ENCODE measurements around the gene SSBP4.

The SSBP4 gene

GRCh38 chr19:18424122-18424889, 5.1 kb downstream of the SSBP4 start:
- Mint-ChIP-seq H3K4me1 (peaks cover 52% of the 10 kb centered on the region), H3K9me3 (no peaks in the 10 kb centered on the region), H3K4me3 (no peak overlapping the region), H3K27ac (no peak overlapping the region), H3K36me3 (no peaks in the 10 kb centered on the region), H3K27me3 (no peaks in the 10 kb centered on the region)
- ATAC-seq = no peak

- no peaks in the 10 kb centered on the region for H3K36me3 Mint-ChIP-seq
- ATAC-seq = no peak
- peaks cover 56% of the 10 kb centered on the region for H3K4me1 Mint-ChIP-seq
- no peak overlapping the region for H3K4me3 Mint-ChIP-seq
- H3K27me3 Mint-ChIP-seq = no peaks in the 10 kb centered on the region
- H3K27ac Mint-ChIP-seq = peak overlapping the region; percentile 2
- H3K9me3 Mint-ChIP-seq = no peaks in the 10 kb centered on the region
Observed at GRCh38 chr19:18424890-18425514, 5.8 kb downstream of the SSBP4 start.

GRCh38 chr19:18425515-18426415, 6.6 kb downstream of the SSBP4 start:
- no peaks in the 10 kb centered on the region for H3K36me3 Mint-ChIP-seq
- peak overlapping the region; percentile 2 for H3K27ac Mint-ChIP-seq
- peaks cover 57% of the 10 kb centered on the region for H3K4me1 Mint-ChIP-seq
- ATAC-seq = no peak
- no peaks in the 10 kb centered on the region for H3K9me3 Mint-ChIP-seq
- no peaks in the 10 kb centered on the region for H3K27me3 Mint-ChIP-seq
- H3K4me3 Mint-ChIP-seq = no peak overlapping the region

- H3K9me3 Mint-ChIP-seq = no peaks in the 10 kb centered on the region
- H3K4me1 Mint-ChIP-seq = peaks cover 51% of the 10 kb centered on the region
- no peak overlapping the region for H3K27ac Mint-ChIP-seq
- no peaks in the 10 kb centered on the region for H3K36me3 Mint-ChIP-seq
- H3K27me3 Mint-ChIP-seq = no peaks in the 10 kb centered on the region
- no peak overlapping the region for H3K4me3 Mint-ChIP-seq
- ATAC-seq = no peak
Observed at GRCh38 chr19:18426416-18426767, 7.2 kb downstream of the SSBP4 start.

- Mint-ChIP-seq H3K36me3 (no peaks in the 10 kb centered on the region), H3K4me1 (peaks cover 47% of the 10 kb centered on the region), H3K4me3 (no peak overlapping the region), H3K9me3 (no peaks in the 10 kb centered on the region), H3K27me3 (no peaks in the 10 kb centered on the region), H3K27ac (no peak overlapping the region)
- ATAC-seq = no peak
Observed at GRCh38 chr19:18427080-18427742, 8.0 kb downstream of the SSBP4 start.

- no peaks in the 10 kb centered on the region for H3K27me3 Mint-ChIP-seq
- peaks cover 45% of the 10 kb centered on the region for H3K4me1 Mint-ChIP-seq
- H3K9me3 Mint-ChIP-seq = no peaks in the 10 kb centered on the region
- no peaks in the 10 kb centered on the region for H3K36me3 Mint-ChIP-seq
- H3K4me3 Mint-ChIP-seq = no peak overlapping the region
- no peak overlapping the region for H3K27ac Mint-ChIP-seq
- no peak for ATAC-seq
Observed at GRCh38 chr19:18427743-18428113, 8.5 kb downstream of the SSBP4 start.

- ATAC-seq = no peak
- Mint-ChIP-seq H3K27me3 (no peaks in the 10 kb centered on the region), H3K4me3 (peak overlapping the region; percentile 66), H3K9me3 (no peaks in the 10 kb centered on the region), H3K27ac (peak overlapping the region; percentile 66), H3K4me1 (peaks cover 43% of the 10 kb centered on the region), H3K36me3 (no peaks in the 10 kb centered on the region)
Observed at GRCh38 chr19:18428173-18428786, 9.1 kb downstream of the SSBP4 start.

GRCh38 chr19:18428787-18429674, 9.8 kb downstream of the SSBP4 start:
- Mint-ChIP-seq H3K36me3 (no peaks in the 10 kb centered on the region), H3K9me3 (no peaks in the 10 kb centered on the region), H3K4me1 (peaks cover 41% of the 10 kb centered on the region), H3K27me3 (no peaks in the 10 kb centered on the region), H3K27ac (peak overlapping the region; percentile 66), H3K4me3 (peak overlapping the region; percentile 66)
- ATAC-seq = peak; percentile 83

GRCh38 chr19:18429717-18430416, 10.7 kb downstream of the SSBP4 start:
- Mint-ChIP-seq H3K36me3 (no peaks in the 10 kb centered on the region), H3K9me3 (no peaks in the 10 kb centered on the region), H3K4me3 (peak overlapping the region; percentile 46), H3K27me3 (no peaks in the 10 kb centered on the region), H3K4me1 (peaks cover 43% of the 10 kb centered on the region), H3K27ac (peak overlapping the region; percentile 66)
- no peak for ATAC-seq

GRCh38 chr19:18430417-18431144, 11.4 kb downstream of the SSBP4 start:
- H3K27ac Mint-ChIP-seq = no peak overlapping the region
- H3K9me3 Mint-ChIP-seq = no peaks in the 10 kb centered on the region
- peaks cover 44% of the 10 kb centered on the region for H3K4me1 Mint-ChIP-seq
- no peak for ATAC-seq
- H3K36me3 Mint-ChIP-seq = no peaks in the 10 kb centered on the region
- peak overlapping the region; percentile 16 for H3K4me3 Mint-ChIP-seq
- H3K27me3 Mint-ChIP-seq = no peaks in the 10 kb centered on the region

- ATAC-seq = no peak
- no peaks in the 10 kb centered on the region for H3K36me3 Mint-ChIP-seq
- no peak overlapping the region for H3K27ac Mint-ChIP-seq
- no peaks in the 10 kb centered on the region for H3K9me3 Mint-ChIP-seq
- no peak overlapping the region for H3K4me3 Mint-ChIP-seq
- H3K27me3 Mint-ChIP-seq = no peaks in the 10 kb centered on the region
- peaks cover 48% of the 10 kb centered on the region for H3K4me1 Mint-ChIP-seq
Observed at GRCh38 chr19:18431351-18432197, 12.4 kb downstream of the SSBP4 start.

- no peak for ATAC-seq
- Mint-ChIP-seq H3K27me3 (no peaks in the 10 kb centered on the region), H3K4me1 (peaks cover 48% of the 10 kb centered on the region), H3K36me3 (no peaks in the 10 kb centered on the region), H3K4me3 (peak overlapping the region; percentile 75), H3K9me3 (no peaks in the 10 kb centered on the region), H3K27ac (peak overlapping the region; percentile 65)
Observed at GRCh38 chr19:18432275-18433014, 13.2 kb downstream of the SSBP4 start.

All from stimulated activated memory B cell treated with anti-CD40 and anti-IgM and Interleukin-4, amounts not matched to agents 10 μg/mL and 1 μg/mL and 100 μg/mL, for 72 hours (primary cell).